ENCODE data around the gene ABCD3. TPM values are rescaled to one million over a fixed set of nuclear protein-coding genes. Genes with fewer than 3 reads are reported as not detected.

The ABCD3 gene
- total RNA-seq, 1 donor from 2014 or later: 76.6 TPM

- DNase-seq: no peak
- H3K27ac ChIP-seq (replicated peaks): no peak overlapping the region
- H3K4me3 ChIP-seq: no peak overlapping the region
- H3K27me3 ChIP-seq (ENCODE audit: low read depth): no peaks in the 10 kb centered on the region
- intact Hi-C loops (cut with micrococcal nuclease): no loop called here
- H3K9me3 ChIP-seq (replicated peaks): no peaks in the 10 kb centered on the region
- no peak for TF ChIP-seq CTCF (IDR thresholded peaks at IDR 0.05; ENCODE audit: borderline replicate concordance)
- no peaks in the 10 kb centered on the region for H3K36me3 ChIP-seq
- H3K4me1 ChIP-seq: peaks cover 10% of the 10 kb centered on the region
These were observed 23.0 kb upstream of the ABCD3 start for GRCh38 chr1:94395231-94395630.

- Histone ChIP-seq H3K36me3 (no peaks in the 10 kb centered on the region), H3K4me3 (no peak overlapping the region), H3K27me3 (ENCODE audit: low read depth) (no peaks in the 10 kb centered on the region), H3K27ac (replicated peaks) (no peak overlapping the region), H3K9me3 (replicated peaks) (no peaks in the 10 kb centered on the region), H3K4me1 (peaks cover 10% of the 10 kb centered on the region)
- TF ChIP-seq CTCF (IDR thresholded peaks at IDR 0.05; ENCODE audit: borderline replicate concordance): no peak
- intact Hi-C loops (cut with micrococcal nuclease): no loop called here
- no peak for DNase-seq
These were observed 22.4 kb upstream of the ABCD3 start for GRCh38 chr1:94395748-94396309.

GRCh38 chr1:94396356-94397010, 21.7 kb upstream of the ABCD3 start:
- no peaks in the 10 kb centered on the region for H3K36me3 ChIP-seq
- DNase-seq: no peak
- no peaks in the 10 kb centered on the region for H3K9me3 ChIP-seq (replicated peaks)
- intact Hi-C loops (cut with micrococcal nuclease): no loop called here
- H3K27me3 ChIP-seq (ENCODE audit: low read depth): no peaks in the 10 kb centered on the region
- H3K4me1 ChIP-seq: peaks cover 10% of the 10 kb centered on the region
- H3K4me3 ChIP-seq: no peak overlapping the region
- TF ChIP-seq CTCF (IDR thresholded peaks at IDR 0.05; ENCODE audit: borderline replicate concordance): peak; percentile 24
- no peak overlapping the region for H3K27ac ChIP-seq (replicated peaks)

- no peak for TF ChIP-seq CTCF (IDR thresholded peaks at IDR 0.05; ENCODE audit: borderline replicate concordance)
- intact Hi-C loops (cut with micrococcal nuclease): no loop called here
- Histone ChIP-seq H3K27me3 (ENCODE audit: low read depth) (no peaks in the 10 kb centered on the region), H3K4me3 (no peak overlapping the region), H3K36me3 (no peaks in the 10 kb centered on the region), H3K4me1 (peaks cover 10% of the 10 kb centered on the region), H3K9me3 (replicated peaks) (no peaks in the 10 kb centered on the region), H3K27ac (replicated peaks) (no peak overlapping the region)
- DNase-seq: no peak
These were observed 19.8 kb upstream of the ABCD3 start for GRCh38 chr1:94398356-94398755.

GRCh38 chr1:94399453-94399852, 18.7 kb upstream of the ABCD3 start:
- no peaks in the 10 kb centered on the region for H3K9me3 ChIP-seq (replicated peaks)
- no peaks in the 10 kb centered on the region for H3K27me3 ChIP-seq (ENCODE audit: low read depth)
- TF ChIP-seq CTCF (IDR thresholded peaks at IDR 0.05; ENCODE audit: borderline replicate concordance): no peak
- intact Hi-C loops (cut with micrococcal nuclease): no loop called here
- peaks cover 10% of the 10 kb centered on the region for H3K4me1 ChIP-seq
- no peak overlapping the region for H3K4me3 ChIP-seq
- DNase-seq: no peak
- no peaks in the 10 kb centered on the region for H3K36me3 ChIP-seq
- H3K27ac ChIP-seq (replicated peaks): no peak overlapping the region

All from left ventricle myocardium inferior (tissue), 1 donor.